T-helper 17 cell (primary cell): ENCODE measurements around the gene RGL4. TPM values are rescaled to one million over a fixed set of nuclear protein-coding genes. Genes with fewer than 3 reads are reported as not detected.
"Not testable (repeated sequence)": the region's sequence is repeated elsewhere in the genome, so short reads cannot be mapped to it uniquely, and the experiment has no call there.

Experiments used
- ATAC-seq: fragments of 150-1000 bp; cut with Tn5 transposase; 2 replicates; pipeline ENCODE4 v1.10.0; 2021; ENCODE audit warnings: mild to moderate bottlenecking, moderate library complexity
- DNase-seq, 3 donors: peaks; one replicate each; pipeline versions ENCODE4 v3.0.0 to v3.0.0-alpha.2; 2020 to 2021
- H3K9me3 ChIP-seq: one replicate; pipeline ENCODE4 v1.7.0; 2013; ENCODE audit warnings: low read length, mild to moderate bottlenecking; ENCODE audit not compliant: control insufficient read depth, poor library complexity, severe bottlenecking
- H3K27ac Mint-ChIP-seq: one replicate; pipeline ENCODE4 v1.8.0; 2022; ENCODE audit warnings: mild to moderate bottlenecking, moderate library complexity, mixed read lengths
- H3K27me3 Mint-ChIP-seq: one replicate; pipeline ENCODE4 v1.8.0; 2022; ENCODE audit warnings: mixed read lengths
- H3K36me3 Mint-ChIP-seq: one replicate; pipeline ENCODE4 v1.8.0; 2022; ENCODE audit warnings: low read depth, mixed read lengths
- H3K4me1 Mint-ChIP-seq: one replicate; pipeline ENCODE4 v1.8.0; 2022; ENCODE audit warnings: mild to moderate bottlenecking, mixed read lengths
- H3K4me3 Mint-ChIP-seq: one replicate; pipeline ENCODE4 v1.8.0; 2022; ENCODE audit warnings: mild to moderate bottlenecking, moderate library complexity, mixed read lengths
- total RNA-seq, 4 donors: library from RNA in 2 of 4; stranded (reverse) in 2 of 4; gene quantifications; one replicate each; pipeline ENCODE4 v1.2.3 and lab custom pipeline; 2022 to 2026

RGL4 gene
- total RNA-seq, 2 donors from 2014 or later = 16.0 to 20.2 TPM

GRCh38 chr22:23673826-23674690 lies 16.8 kb upstream of the RGL4 start:
- H3K4me3 Mint-ChIP-seq = no peak overlapping the region
- H3K27ac Mint-ChIP-seq = no peak overlapping the region
- H3K36me3 Mint-ChIP-seq = no peaks in the 10 kb centered on the region
- DNase-seq (no peak), ATAC-seq (no peak)
- no peaks in the 10 kb centered on the region for H3K9me3 ChIP-seq
- H3K27me3 Mint-ChIP-seq = no peaks in the 10 kb centered on the region
- peaks cover 11% of the 10 kb centered on the region for H3K4me1 Mint-ChIP-seq

- Mint-ChIP-seq H3K4me3 (peak overlapping the region; percentile 49), H3K4me1 (peaks cover 11% of the 10 kb centered on the region)
- ATAC-seq, DNase-seq, H3K27ac Mint-ChIP-seq, H3K36me3 Mint-ChIP-seq, H3K9me3 ChIP-seq, H3K27me3 Mint-ChIP-seq: not testable (repeated sequence)
Observed at GRCh38 chr22:23674886-23675501, 15.8 kb upstream of the RGL4 start.

GRCh38 chr22:23675502-23676415 lies 15.1 kb upstream of the RGL4 start:
- ATAC-seq (peak; percentile 28), DNase-seq (no peak)
- H3K9me3 ChIP-seq = no peaks in the 10 kb centered on the region
- H3K4me1 Mint-ChIP-seq = peaks cover 11% of the 10 kb centered on the region
- H3K36me3 Mint-ChIP-seq = no peaks in the 10 kb centered on the region
- no peaks in the 10 kb centered on the region for H3K27me3 Mint-ChIP-seq
- peak overlapping the region; percentile 5 for H3K4me3 Mint-ChIP-seq
- no peak overlapping the region for H3K27ac Mint-ChIP-seq

GRCh38 chr22:23676841-23677700 lies 13.7 kb upstream of the RGL4 start:
- DNase-seq, H3K4me3 Mint-ChIP-seq, H3K9me3 ChIP-seq, ATAC-seq, H3K27me3 Mint-ChIP-seq, H3K36me3 Mint-ChIP-seq: not testable (repeated sequence)
- Mint-ChIP-seq H3K27ac (peak overlapping the region; percentile 84), H3K4me1 (peaks cover 11% of the 10 kb centered on the region)

GRCh38 chr22:23677701-23677995 lies 13.2 kb upstream of the RGL4 start:
- H3K9me3 ChIP-seq = no peaks in the 10 kb centered on the region
- H3K4me3 Mint-ChIP-seq = no peak overlapping the region
- peaks cover 11% of the 10 kb centered on the region for H3K4me1 Mint-ChIP-seq
- H3K36me3 Mint-ChIP-seq = no peaks in the 10 kb centered on the region
- DNase-seq (no peak), ATAC-seq (no peak)
- peak overlapping the region; percentile 84 for H3K27ac Mint-ChIP-seq
- no peaks in the 10 kb centered on the region for H3K27me3 Mint-ChIP-seq

- no peak for DNase-seq
- H3K9me3 ChIP-seq = no peaks in the 10 kb centered on the region
- ATAC-seq = no peak
- peaks cover 13% of the 10 kb centered on the region for H3K4me1 Mint-ChIP-seq
- no peak overlapping the region for H3K4me3 Mint-ChIP-seq
- no peaks in the 10 kb centered on the region for H3K36me3 Mint-ChIP-seq
- peak overlapping the region; percentile 84 for H3K27ac Mint-ChIP-seq
- no peaks in the 10 kb centered on the region for H3K27me3 Mint-ChIP-seq
Observed at GRCh38 chr22:23678133-23678532, 12.7 kb upstream of the RGL4 start.

GRCh38 chr22:23681026-23681809 lies 9.6 kb upstream of the RGL4 start:
- Mint-ChIP-seq H3K27ac (peak overlapping the region; percentile 43), H3K27me3 (no peaks in the 10 kb centered on the region), H3K36me3 (no peaks in the 10 kb centered on the region), H3K4me3 (no peak overlapping the region), H3K4me1 (peaks cover 15% of the 10 kb centered on the region)
- H3K9me3 ChIP-seq = no peaks in the 10 kb centered on the region
- DNase-seq = no peak
- no peak for ATAC-seq

GRCh38 chr22:23682077-23682476 lies 8.7 kb upstream of the RGL4 start:
- peak overlapping the region; percentile 43 for H3K27ac Mint-ChIP-seq
- no peaks in the 10 kb centered on the region for H3K9me3 ChIP-seq
- no peaks in the 10 kb centered on the region for H3K27me3 Mint-ChIP-seq
- no peak overlapping the region for H3K4me3 Mint-ChIP-seq
- ATAC-seq = no peak
- H3K36me3 Mint-ChIP-seq = peaks cover 2% of the 10 kb centered on the region
- H3K4me1 Mint-ChIP-seq = peaks cover 15% of the 10 kb centered on the region
- no peak for DNase-seq

GRCh38 chr22:23682827-23683355 lies 7.9 kb upstream of the RGL4 start:
- Mint-ChIP-seq H3K4me1 (peaks cover 11% of the 10 kb centered on the region), H3K4me3 (no peak overlapping the region), H3K27me3 (no peaks in the 10 kb centered on the region), H3K27ac (peak overlapping the region; percentile 43), H3K36me3 (peaks cover 2% of the 10 kb centered on the region)
- no peaks in the 10 kb centered on the region for H3K9me3 ChIP-seq
- ATAC-seq (no peak), DNase-seq (no peak)

GRCh38 chr22:23683545-23683944 lies 7.3 kb upstream of the RGL4 start:
- no peak for DNase-seq
- peaks cover 8% of the 10 kb centered on the region for H3K4me1 Mint-ChIP-seq
- no peaks in the 10 kb centered on the region for H3K9me3 ChIP-seq
- H3K27ac Mint-ChIP-seq = peak overlapping the region; percentile 43
- peaks cover 2% of the 10 kb centered on the region for H3K36me3 Mint-ChIP-seq
- ATAC-seq = no peak
- H3K4me3 Mint-ChIP-seq = no peak overlapping the region
- H3K27me3 Mint-ChIP-seq = no peaks in the 10 kb centered on the region

- Mint-ChIP-seq H3K36me3 (peaks cover 2% of the 10 kb centered on the region), H3K4me1 (peaks cover 8% of the 10 kb centered on the region), H3K27ac (no peak overlapping the region), H3K27me3 (no peaks in the 10 kb centered on the region), H3K4me3 (no peak overlapping the region)
- no peak for ATAC-seq
- no peaks in the 10 kb centered on the region for H3K9me3 ChIP-seq
- DNase-seq = no peak
Observed at GRCh38 chr22:23684026-23684425, 6.8 kb upstream of the RGL4 start.

- Mint-ChIP-seq H3K36me3 (peaks cover 2% of the 10 kb centered on the region), H3K27me3 (no peaks in the 10 kb centered on the region), H3K4me1 (peaks cover 8% of the 10 kb centered on the region), H3K4me3 (no peak overlapping the region), H3K27ac (peak overlapping the region; percentile 16)
- no peak for ATAC-seq
- no peaks in the 10 kb centered on the region for H3K9me3 ChIP-seq
- DNase-seq = no peak
Observed at GRCh38 chr22:23684561-23685031, 6.2 kb upstream of the RGL4 start.
